Neural progenitor cell (in vitro differentiated cells): ENCODE measurements around the gene PCDHGB3.

Experiments
- EZH2phosphoT487 ChIP-seq: fragments of 200-600 bp; sonication (generic); IDR thresholded peaks from 2 replicates; pipeline ENCODE4 v1.6.1; 2017; ENCODE audit warnings: antibody characterized with exemption
- TF ChIP-seq, protein P1 (sequence below): fragments of 200-600 bp; sonication (generic); IDR thresholded peaks from 2 replicates; pipeline ENCODE4 v1.5.1; 2017; ENCODE audit warnings: antibody characterized with exemption, mild to moderate bottlenecking

- TF ChIP-seq EZH2phosphoT487 = no peak
- TF ChIP-seq, protein P1, sequence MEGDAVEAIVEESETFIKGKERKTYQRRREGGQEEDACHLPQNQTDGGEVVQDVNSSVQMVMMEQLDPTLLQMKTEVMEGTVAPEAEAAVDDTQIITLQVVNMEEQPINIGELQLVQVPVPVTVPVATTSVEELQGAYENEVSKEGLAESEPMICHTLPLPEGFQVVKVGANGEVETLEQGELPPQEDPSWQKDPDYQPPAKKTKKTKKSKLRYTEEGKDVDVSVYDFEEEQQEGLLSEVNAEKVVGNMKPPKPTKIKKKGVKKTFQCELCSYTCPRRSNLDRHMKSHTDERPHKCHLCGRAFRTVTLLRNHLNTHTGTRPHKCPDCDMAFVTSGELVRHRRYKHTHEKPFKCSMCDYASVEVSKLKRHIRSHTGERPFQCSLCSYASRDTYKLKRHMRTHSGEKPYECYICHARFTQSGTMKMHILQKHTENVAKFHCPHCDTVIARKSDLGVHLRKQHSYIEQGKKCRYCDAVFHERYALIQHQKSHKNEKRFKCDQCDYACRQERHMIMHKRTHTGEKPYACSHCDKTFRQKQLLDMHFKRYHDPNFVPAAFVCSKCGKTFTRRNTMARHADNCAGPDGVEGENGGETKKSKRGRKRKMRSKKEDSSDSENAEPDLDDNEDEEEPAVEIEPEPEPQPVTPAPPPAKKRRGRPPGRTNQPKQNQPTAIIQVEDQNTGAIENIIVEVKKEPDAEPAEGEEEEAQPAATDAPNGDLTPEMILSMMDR = no peak
These were observed 12.6 kb downstream of the PCDHGB3 start, which contains the start of gene PCDHGA7 for GRCh38 chr5:141382469-141383294.
